Urinary bladder (tissue), 4 donors: Measurements from ENCODE around the gene ADIPOR2. TPM values are rescaled to one million over a fixed set of nuclear protein-coding genes. Genes with fewer than 3 reads are reported as not detected.
A peak's percentile ranks its signal among the peaks of the same experiment; 100 is the strongest.

Experiments used
- DNase-seq: peaks from one replicate; pipeline ENCODE4 v3.0.0-alpha.2; 2015; ENCODE audit errors: extremely low spot score
- H3K27ac ChIP-seq: one replicate; pipeline ENCODE4 v1.5.1; 2013; ENCODE audit warnings: low read depth, mild to moderate bottlenecking, moderate library complexity
- H3K36me3 ChIP-seq: one replicate; pipeline ENCODE4 v1.6.1; 2013; ENCODE audit warnings: mild to moderate bottlenecking, moderate library complexity; ENCODE audit not compliant: insufficient read depth
- H3K4me1 ChIP-seq: one replicate; pipeline ENCODE4 v1.6.1; 2013; ENCODE audit warnings: mild to moderate bottlenecking, moderate library complexity; ENCODE audit not compliant: insufficient read depth
- H3K4me3 ChIP-seq: one replicate; pipeline ENCODE4 v1.5.1; 2013; ENCODE audit warnings: low read depth, low read length
- WGBS: extraction: QIAGEN DNeasy Blood & Tissue Kit; methylation state at CpG from one replicate; pipeline ENCODE4 v1.1.7; 2013; 5-methylcytosine and 5-hydroxymethylcytosine counted together
- polyA plus RNA-seq: library from polyadenylated mRNA; stranded (reverse); fragments of 200-250 nt; gene quantifications from one replicate; pipeline ENCODE4 v1.2.3, GENCODE V29; 2013
- total RNA-seq: library from RNA; depleted of rRNA; stranded (reverse); fragments of >200 nt; gene quantifications from one replicate; pipeline ENCODE4 v1.2.3, GENCODE V29; 2014
- donor health status: healthy with polysubstance abuse.
- donor health status: healthy.

The ADIPOR2 gene
- total and polyA plus RNA-seq, 2 donors = 38.1 to 50.5 TPM

GRCh38 chr12:1656902-1657301, 34.0 kb upstream of the ADIPOR2 start:
- no peaks in the 10 kb centered on the region for H3K4me1 ChIP-seq
- DNase-seq = no peak
- H3K4me3 ChIP-seq = no peak overlapping the region
- no peak overlapping the region for H3K27ac ChIP-seq
- H3K36me3 ChIP-seq = no peaks in the 10 kb centered on the region
- 76% methylated on average over 12 of the region's 12 CpGs for WGBS

DNA sequence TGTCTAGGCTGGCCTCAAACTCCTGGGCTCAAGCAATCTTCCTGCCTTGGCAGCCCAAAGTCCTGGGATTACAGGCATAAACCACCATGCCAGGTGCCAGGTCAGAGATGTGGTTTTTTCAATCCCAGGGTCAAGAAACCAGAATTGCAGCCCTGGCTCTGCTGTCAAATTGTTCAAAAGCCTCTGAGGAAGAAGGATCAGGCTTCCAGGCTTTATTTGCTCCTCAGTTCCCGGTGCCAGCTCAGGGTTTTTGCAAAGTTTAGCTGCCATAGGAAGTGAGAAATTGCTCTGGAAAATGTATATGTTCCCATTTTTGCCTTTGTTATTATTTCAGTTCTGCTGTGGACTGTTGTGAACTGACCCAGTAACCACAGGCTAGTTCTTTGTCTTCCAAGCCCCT, 33.2 kb upstream of the ADIPOR2 start:
- Histone ChIP-seq H3K36me3 (no peaks in the 10 kb centered on the region), H3K27ac (no peak overlapping the region), H3K4me1 (no peaks in the 10 kb centered on the region), H3K4me3 (no peak overlapping the region)
- no peak for DNase-seq
- 49% methylated on average over 1 of the region's 1 CpG for WGBS

DNA sequence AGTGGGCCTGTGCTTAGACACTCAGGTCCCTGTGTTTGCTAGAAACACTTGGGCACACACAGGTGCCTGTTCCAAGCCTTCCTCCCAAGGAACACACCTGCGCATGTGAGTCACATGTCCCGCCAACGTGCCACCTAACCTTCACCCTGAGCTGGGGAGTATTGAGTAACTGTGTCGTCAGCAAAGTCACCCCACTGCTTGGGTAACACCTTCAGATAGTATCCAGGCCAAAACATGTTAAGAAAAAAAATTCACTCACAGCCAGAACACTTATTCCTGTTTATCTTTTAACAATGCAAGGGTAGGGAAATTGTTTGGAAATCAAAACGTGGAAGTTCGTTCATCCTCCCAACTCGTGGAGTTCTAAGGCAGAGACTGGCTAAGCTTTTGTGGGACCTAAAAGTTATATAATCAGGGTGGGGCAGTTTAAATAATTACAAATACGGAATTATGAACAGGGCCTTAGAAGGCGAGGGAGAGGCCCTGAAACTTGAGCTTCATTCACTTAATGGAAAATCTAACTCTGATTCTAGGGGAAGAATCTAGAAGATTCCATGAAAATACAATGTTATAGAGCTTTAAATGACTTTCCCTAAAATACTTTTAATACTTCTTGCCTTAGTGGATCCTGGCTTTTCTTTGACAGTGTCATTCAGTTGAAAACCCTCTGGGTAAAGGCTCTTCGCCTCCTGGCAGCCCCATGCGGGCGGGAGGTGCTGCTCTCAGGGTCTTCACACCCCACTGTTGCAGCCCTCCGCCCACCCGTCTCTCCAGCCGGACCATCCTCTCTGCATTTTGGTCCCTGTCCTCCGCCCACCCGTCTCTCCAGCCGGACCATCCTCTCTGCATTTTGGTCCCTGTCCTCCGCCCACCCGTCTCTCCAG, 30.3 kb upstream of the ADIPOR2 start:
- no peak overlapping the region for H3K4me3 ChIP-seq

DNA sequence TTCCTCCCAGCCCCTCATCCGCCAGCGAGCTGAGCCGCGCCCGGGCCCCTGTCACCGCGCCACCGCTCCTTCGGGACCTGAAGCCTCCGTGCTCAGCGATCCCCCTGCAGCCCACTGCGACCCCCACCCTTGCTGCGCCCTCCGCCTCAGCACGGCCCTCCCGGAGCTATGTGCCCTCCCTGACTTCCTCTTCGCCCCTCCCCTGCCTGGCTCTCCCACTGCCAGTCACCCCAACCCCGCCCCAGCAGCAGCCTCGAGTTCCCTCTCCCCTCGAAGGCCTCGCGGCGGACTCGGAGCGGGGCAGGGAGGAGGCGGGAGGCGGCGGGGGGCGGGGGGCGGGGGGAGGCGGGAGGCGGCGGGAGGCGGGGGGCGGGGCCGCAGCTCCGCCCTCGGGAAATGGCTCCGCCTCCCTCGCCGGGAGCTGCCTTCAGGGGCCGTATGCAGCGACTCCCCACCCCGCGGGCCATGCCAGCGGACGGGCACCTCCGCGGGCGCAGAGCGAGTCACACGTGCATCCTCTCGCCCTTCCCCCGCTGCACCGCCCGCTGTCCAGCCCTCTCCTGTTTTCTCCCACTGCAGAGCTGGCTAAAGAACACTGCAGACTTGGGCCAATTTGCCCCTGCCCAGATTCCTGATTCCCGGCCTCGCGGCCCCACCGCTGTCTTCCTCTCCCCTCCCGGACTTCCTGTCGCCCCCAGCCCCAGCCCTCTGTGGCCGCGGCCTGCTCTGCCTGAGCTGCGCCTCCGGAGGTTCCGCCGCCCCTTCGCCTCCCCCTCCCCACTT, 29.1 kb upstream of the ADIPOR2 start:
- no peaks in the 10 kb centered on the region for H3K4me1 ChIP-seq
- no peaks in the 10 kb centered on the region for H3K36me3 ChIP-seq
- H3K4me3 ChIP-seq = peak overlapping the region; percentile 44
- peak; percentile 67 for DNase-seq
- peak overlapping the region; percentile 64 for H3K27ac ChIP-seq
- WGBS = 1% methylated on average over 69 of the region's 69 CpGs

More for the DNA sequence above, 30.3 kb upstream of the ADIPOR2 start:
- no peak for DNase-seq
- H3K36me3 ChIP-seq = no peaks in the 10 kb centered on the region
- WGBS = 61% methylated on average over 18 of the region's 20 CpGs
- H3K4me1 ChIP-seq = no peaks in the 10 kb centered on the region
- peak overlapping the region; percentile 62 for H3K27ac ChIP-seq

DNA sequence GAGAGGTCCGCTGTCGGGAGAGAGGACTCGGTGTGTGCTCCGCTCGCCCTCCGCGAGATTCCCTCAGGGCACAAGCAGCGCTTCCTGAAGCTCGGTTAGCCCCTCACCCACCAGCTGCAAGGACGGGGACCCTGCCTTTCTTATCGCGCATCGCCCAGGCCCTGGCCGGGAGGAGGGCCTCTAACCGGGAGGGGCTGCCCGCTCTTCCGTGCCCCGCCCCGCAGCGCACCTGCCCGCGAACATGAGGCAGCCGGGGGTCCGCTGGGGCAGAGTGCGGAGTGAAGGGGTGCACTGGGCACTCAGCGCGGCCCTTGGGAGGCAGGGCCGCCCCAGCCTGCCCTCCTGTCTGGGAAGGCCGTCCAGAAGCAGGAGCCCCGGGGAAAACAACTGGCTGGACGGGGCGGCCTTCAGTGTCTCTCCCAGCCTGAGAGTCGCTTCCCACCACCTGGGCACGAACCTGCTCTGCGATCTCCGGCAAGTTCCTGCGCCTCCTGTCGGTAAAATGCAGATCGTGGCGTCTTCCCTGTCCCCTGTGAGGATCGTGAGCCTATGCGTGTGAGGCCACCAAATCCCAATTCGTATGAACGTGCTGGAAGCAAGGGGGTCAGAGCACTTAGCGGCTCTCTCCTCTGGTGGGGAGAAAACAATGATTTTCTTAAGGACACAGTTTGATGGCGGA, 28.0 kb upstream of the ADIPOR2 start:
- 25% methylated on average over 46 of the region's 46 CpGs for WGBS
- Histone ChIP-seq H3K27ac (no peak overlapping the region), H3K4me3 (no peak overlapping the region), H3K36me3 (no peaks in the 10 kb centered on the region), H3K4me1 (no peaks in the 10 kb centered on the region)
- DNase-seq = no peak

DNA sequence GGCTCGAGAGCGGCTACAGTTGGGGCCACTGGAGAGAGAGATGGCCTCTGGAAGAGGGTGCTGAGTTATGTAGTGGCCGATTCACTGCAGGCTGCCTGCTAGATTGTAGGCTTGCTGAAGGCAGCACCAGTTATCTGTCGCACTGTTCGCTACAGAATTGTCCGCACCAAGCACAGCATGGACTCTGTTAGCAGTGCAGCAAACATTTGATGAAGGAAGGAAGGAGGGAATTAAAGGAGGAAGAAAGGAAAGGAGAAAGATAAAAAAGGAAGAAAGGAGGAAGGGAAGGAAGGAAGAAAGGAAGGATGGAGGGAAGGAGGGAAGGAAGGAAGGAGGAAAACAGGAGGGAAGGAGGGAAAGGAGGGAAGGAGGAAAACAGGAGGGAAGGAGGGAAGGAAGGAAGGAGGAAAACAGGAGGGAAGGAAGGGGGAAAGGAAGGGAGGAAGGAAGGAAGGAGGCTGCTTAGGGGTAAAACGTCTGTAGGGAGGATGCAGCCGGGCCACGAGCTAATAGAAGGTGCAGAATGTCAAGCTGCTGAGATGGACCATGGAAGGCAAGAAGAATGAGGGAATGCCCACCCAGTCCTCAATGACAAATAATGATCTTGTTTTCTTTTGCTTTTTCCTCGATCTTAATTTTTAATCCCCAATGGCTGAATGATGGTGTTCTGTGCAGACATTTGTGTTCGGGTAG, 27.3 kb upstream of the ADIPOR2 start:
- DNase-seq = no peak
- WGBS = 88% methylated on average over 11 of the region's 11 CpGs
- no peaks in the 10 kb centered on the region for H3K36me3 ChIP-seq
- H3K4me1 ChIP-seq = no peaks in the 10 kb centered on the region
- H3K27ac ChIP-seq = no peak overlapping the region
- H3K4me3 ChIP-seq = no peak overlapping the region

DNA sequence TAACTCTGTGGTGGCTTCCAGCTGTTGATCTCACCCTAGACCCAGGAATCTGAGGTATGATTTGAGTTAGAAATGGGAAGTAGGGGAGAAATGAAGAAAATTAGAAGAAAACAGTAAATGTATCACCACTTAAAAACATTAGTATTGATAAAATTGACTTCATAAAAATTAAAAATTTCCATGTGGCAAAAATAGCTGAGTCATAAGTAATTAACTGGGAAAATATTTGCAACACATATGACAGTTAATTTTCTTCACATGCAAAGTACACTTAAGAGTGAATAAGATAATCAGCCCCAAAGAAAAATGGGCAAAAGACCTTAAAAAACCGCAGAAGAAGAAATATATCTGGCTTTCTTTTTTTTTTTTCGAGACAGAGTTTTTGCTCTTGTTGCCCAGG, 25.5 kb upstream of the ADIPOR2 start:
- Histone ChIP-seq H3K36me3 (no peaks in the 10 kb centered on the region), H3K27ac (no peak overlapping the region), H3K4me3 (no peak overlapping the region), H3K4me1 (no peaks in the 10 kb centered on the region)
- 90% methylated on average over 2 of the region's 2 CpGs for WGBS
- DNase-seq = no peak

- H3K36me3 ChIP-seq = no peaks in the 10 kb centered on the region
- no peaks in the 10 kb centered on the region for H3K4me1 ChIP-seq
- 69% methylated on average over 5 of the region's 5 CpGs for WGBS
- DNase-seq = no peak
- H3K4me3 ChIP-seq = no peak overlapping the region
- H3K27ac ChIP-seq = no peak overlapping the region
Measured at GRCh38 chr12:1666215-1666614, 24.7 kb upstream of the ADIPOR2 start.

- H3K36me3 ChIP-seq = no peaks in the 10 kb centered on the region
- 35% methylated on average over 2 of the region's 2 CpGs for WGBS
- H3K27ac ChIP-seq = no peak overlapping the region
- H3K4me3 ChIP-seq = no peak overlapping the region
- no peaks in the 10 kb centered on the region for H3K4me1 ChIP-seq
- no peak for DNase-seq
Measured at GRCh38 chr12:1666685-1667162, 24.1 kb upstream of the ADIPOR2 start.

DNA sequence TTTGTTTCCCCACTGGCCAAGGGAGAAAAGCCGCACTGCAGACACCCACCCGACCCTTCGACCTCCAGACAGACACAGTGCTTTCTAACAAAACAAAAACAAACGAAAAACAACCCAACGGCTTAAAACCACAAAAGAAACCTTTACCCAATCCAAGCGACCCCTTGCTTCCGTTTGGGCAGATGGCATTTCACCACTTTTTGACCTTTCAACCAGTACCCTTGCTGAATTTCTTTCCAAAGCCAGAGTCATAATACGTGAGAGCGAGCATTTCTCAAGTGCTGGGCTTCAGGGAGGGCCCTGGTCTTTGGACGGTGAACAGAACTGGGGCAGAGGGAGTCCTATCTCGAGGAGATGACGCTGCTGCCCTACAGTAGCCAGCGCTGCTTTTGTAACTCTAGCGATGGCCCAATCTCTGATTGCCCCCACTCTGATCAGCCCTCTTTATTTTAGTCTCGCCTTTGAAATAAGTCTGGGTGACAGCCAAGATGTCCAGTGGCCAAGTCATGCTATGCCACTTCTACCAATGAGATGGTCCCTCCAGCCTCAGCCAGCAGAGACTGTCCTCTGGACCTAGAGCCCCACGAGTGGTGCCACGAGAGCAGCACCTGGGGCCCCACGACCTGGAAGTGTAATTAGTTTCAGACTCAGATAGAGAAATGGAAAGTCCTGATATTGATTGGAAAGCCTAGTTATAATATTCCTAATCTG, 21.9 kb upstream of the ADIPOR2 start:
- Histone ChIP-seq H3K4me1 (no peaks in the 10 kb centered on the region), H3K36me3 (no peaks in the 10 kb centered on the region), H3K4me3 (no peak overlapping the region), H3K27ac (no peak overlapping the region)
- WGBS = 67% methylated on average over 18 of the region's 18 CpGs
- DNase-seq = no peak

GRCh38 chr12:1670358-1671268, 20.3 kb upstream of the ADIPOR2 start:
- Histone ChIP-seq H3K4me3 (no peak overlapping the region), H3K36me3 (no peaks in the 10 kb centered on the region), H3K27ac (no peak overlapping the region), H3K4me1 (no peaks in the 10 kb centered on the region)
- DNase-seq = no peak
- WGBS = 75% methylated on average over 14 of the region's 14 CpGs

- H3K4me3 ChIP-seq = no peak overlapping the region
- 93% methylated on average over 3 of the region's 3 CpGs for WGBS
- no peaks in the 10 kb centered on the region for H3K36me3 ChIP-seq
- DNase-seq = no peak
- H3K4me1 ChIP-seq = no peaks in the 10 kb centered on the region
- H3K27ac ChIP-seq = no peak overlapping the region
Measured at GRCh38 chr12:1676043-1676442, 14.8 kb upstream of the ADIPOR2 start.
